Measurements from ENCODE around the gene HECTD1.
"Not testable (repeated sequence)": the region's sequence is repeated elsewhere in the genome, so short reads cannot be mapped to it uniquely, and the experiment has no call there.

Gene HECTD1

GRCh38 chr14:31192544-31192943, 15.0 kb downstream of the HECTD1 start:
- FAIRE-seq = not testable (repeated sequence)

DNA sequence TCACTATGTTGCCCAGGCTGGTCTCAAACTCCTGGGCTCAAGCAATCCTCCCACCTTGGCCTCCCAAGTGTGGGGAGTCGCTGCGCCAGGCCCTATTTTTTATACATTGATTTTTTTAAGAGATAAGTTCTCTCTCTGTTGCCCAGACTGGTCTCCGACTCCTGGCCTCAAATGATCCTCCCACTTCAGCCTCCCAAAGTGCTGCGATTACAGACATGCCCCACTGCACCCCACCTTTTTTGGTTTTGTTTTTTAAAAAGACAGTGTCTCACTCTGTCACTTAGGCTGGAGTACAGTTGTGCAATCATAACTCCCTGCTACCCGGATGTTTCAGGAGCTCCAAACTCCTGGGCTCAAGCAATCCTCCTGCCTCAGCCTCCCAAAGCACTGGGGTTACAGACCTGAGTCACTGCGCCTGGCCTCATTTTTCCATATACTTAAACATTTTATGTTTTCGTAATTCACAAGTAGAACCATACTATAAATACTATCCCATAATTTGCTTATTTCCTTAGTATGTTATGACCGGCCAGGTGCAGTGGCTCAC, 16.8 kb downstream of the HECTD1 start:
- FAIRE-seq = no peak

GRCh38 chr14:31190219-31190603, 17.4 kb downstream of the HECTD1 start:
- FAIRE-seq = no peak

DNA sequence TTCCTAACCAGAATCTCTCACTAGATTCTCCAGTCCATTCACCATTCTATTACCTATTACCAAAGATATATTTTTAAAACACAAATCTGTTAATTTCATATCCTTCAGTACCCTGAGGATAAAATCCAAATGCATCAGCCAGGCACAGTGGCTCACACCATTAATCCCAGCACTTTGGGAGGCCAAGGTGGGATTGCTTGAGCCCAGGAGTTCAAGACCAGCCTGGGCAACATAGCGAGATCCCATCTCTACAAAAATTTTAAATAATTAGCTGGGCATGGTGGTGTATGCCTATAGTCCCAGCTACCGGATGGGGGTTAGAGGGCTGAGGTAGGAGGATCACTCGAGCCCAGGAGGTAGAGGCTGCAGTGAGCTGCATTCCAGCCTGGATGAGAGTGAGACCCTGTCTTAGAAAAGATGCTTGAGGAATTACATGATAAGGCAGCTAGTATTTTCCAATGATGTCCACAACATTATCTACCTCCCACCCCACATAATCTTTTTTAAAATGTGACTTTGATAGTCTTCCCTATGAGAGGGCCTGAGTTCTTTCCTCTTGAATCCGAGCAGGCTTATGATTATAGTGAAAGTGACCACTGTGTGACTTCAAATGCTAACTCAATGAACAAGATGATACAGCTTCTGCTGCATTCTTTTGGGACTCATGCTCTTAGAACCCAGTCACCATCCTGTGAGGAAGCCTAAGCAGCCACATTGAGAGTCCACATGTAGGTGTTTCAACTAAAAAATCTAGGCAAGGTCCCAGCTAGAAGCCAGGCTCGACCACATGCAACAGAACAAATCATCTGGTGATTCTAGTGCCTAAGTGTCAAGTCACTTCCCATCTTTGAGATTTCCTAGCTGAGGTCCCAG, 18.0 kb downstream of the HECTD1 start:
- no peak for FAIRE-seq

DNA sequence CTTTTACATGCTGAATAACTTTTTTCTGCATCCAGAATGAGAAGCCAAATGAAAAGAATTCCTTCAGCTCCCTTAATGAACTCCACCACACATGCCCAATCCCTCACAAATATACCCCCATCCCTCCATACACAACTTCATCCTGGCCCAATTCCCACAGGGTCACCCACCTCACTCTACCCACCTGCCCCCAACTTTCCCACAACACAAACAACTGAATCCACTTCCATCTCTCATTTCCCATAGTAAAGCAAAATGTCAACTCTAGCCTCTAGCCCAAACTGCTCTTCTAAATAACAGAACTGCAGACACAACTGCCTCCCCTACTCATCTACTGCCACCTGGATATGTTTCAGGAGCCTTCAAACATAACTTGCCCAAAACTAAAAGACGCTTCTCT, 18.8 kb downstream of the HECTD1 start:
- FAIRE-seq = no peak

- not testable (repeated sequence) for FAIRE-seq
Measured at GRCh38 chr14:31182016-31182415, 25.6 kb downstream of the HECTD1 start.

DNA sequence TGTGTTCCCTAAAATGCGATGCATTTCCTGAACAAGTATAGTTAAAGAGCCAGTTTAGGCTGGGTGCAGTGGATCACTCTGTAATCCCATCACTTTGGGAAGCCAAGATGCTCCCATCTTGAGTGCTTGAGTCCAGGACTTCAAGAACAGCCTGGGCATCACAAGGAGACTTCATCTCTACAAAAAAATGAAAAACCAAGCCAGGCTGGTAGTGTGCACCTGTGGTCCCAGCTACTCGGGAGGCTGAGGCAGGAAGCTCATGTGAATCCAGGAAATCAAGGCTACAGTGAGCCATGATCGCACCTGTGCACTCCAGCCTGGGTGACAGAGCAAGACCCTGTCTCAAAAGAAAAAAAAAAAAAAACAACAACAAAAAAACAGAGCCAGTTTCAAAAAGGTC, 26.3 kb downstream of the HECTD1 start:
- no peak for FAIRE-seq

GRCh38 chr14:31180299-31181051, 27.1 kb downstream of the HECTD1 start:
- FAIRE-seq = no peak

DNA sequence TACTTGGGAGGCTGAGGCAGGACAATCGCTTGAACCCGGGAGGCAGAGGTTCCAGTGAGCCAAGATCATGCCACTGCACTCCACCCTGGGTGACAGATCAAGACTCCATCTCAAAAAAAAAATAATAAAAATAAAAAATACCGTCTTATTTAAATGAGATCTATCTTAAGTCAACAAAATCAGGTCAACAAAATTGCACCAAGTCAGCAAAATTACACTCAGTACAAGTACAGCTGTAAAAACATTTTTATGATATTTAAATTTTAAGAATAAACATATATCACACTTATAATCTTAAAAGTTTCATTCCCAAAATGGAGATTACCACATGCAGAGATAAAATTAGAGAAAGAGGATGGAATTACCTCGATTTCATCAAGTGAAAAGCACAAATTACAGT, 33.2 kb downstream of the HECTD1 start:
- peak; percentile 73 for FAIRE-seq

DNA sequence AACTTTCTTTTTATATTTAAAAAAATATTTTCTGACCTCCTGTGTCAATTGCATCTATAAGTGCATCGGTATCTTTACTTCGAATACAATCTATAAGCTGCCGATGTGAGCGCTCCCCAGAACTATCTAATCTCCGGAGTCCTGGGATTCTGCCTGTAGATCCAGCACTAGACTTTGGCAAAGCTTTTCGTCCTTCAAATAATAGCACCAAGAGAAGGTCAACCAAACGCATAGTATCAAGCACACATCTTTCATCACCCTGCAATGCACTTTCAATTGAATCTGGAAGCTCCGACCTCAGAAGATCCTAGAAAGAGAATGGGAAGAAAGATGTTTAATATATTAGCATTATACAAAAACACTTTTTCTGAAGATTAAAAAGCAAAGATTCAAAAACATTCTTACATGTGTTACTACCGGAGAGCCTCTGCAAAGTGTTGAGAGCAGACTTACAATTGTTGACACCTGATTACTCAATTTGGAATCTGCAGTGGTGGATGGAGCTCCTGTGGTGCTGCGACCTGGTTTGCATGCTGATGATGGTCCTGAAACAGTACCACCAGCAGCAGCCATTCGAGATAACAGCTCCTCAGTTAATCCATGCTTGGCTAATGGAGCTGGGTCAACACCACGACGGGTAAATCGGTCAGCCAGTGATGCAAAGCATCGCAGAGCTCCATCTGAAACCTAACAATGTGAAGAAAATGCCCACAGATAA, 34.3 kb downstream of the HECTD1 start:
- no peak for FAIRE-seq

DNA sequence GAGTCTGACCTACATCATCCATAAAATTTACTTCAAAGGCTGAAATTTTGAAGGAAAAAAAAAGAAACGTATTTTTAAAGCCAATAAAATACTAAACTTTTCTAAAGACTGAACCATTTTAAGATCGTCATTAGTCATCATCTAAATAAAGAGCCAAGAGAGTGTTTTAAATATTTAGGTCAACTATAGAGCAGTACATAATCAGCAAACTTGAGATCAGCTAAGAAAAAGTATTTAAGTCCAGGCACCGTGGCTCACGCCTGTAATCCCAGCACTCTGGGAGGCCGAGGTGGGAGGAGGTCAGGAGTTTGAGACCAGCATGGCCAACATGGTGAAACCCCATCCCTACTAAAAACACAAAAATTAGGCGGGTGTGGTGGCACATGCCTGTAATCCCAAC, 35.5 kb downstream of the HECTD1 start:
- no peak for FAIRE-seq

DNA sequence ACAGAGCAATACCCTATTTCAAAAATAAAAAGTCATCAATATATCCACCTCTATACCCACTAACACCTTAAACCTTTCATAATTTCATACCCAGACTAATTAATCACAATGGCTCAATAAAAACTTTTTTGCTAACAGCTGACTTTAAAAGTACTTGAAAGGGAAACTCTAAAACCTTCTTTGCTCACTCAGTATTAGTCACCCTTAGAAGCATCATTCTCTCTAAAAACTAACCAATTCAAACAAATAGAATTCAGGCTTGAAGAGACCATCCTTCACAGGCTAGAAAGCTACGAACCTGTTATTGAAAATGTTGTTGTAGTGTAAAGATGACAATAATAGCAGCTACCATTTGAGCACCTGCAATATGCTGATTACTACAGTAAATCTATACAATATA, 37.2 kb downstream of the HECTD1 start:
- no peak for FAIRE-seq

GRCh38 chr14:31169877-31170276, 37.7 kb downstream of the HECTD1 start:
- FAIRE-seq = no peak

DNA sequence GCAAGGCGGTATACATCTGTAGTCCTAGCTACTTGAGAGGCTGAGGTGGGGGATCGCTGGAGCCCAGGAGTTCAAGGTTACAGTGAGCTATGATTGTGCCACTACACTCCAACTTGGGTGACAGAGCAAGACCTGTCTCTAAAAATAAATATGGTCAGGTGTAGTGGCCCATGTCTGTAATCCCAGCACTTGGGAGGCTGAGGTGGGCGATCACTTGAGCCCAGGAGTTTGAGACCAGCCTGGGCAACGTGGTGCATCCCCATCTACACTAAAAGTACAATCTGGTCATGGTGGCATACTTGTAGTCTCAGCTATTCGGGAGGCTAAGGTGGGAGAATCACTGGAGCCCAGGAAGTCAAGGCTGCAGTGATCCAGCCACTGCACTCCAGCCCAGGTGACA, 40.6 kb downstream of the HECTD1 start:
- FAIRE-seq = no peak

- no peak for FAIRE-seq
Measured at GRCh38 chr14:31166271-31166561, 41.4 kb downstream of the HECTD1 start.

- peak; percentile 84 for FAIRE-seq
Measured at GRCh38 chr14:31164115-31164514, 43.5 kb downstream of the HECTD1 start.

- FAIRE-seq = no peak
Measured at GRCh38 chr14:31162910-31163649, 44.5 kb downstream of the HECTD1 start.

GRCh38 chr14:31161274-31161673, 46.3 kb downstream of the HECTD1 start:
- no peak for FAIRE-seq

DNA sequence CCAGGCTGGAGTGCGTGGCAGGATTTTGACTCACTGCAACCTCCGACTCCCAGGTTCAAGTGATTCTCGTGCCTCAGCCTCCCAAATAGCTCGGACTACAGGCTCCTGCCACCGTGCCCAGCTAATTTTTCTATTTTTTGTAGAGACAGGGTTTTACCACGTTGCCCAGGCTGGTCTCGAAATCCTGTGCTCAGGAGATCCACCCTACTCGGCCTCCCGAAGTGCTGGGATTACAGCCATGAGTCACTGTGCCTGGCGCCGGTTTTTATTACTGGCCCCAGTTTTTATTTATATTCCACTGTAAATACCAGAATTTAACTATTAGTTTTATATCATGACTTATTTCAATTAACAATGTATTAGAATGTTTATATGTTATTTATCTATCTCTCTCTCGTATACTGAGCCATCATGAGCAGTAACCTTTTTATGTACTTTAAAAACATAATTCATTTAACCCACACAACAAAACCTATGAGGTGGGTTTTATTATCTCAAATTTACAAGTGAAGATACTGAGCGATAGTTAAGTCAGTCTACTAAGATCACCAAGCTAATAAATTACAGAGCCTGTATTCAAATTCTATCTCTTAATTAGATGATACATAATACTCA, 47.8 kb downstream of the HECTD1 start:
- FAIRE-seq = no peak

GRCh38 chr14:31154956-31155355, 52.6 kb downstream of the HECTD1 start:
- no peak for FAIRE-seq

GRCh38 chr14:31142455-31143087, 65.0 kb downstream of the HECTD1 start:
- FAIRE-seq = no peak
